SK-N-SH (cell line): Measurements from ENCODE around the gene TMEM95. TPM values are rescaled to one million over a fixed set of nuclear protein-coding genes. Genes with fewer than 3 reads are reported as not detected.

Experiments used
- CTCF ChIA-PET: fragments of 300-600, 350-600 bp; formaldehyde crosslinking; extraction: SDS; loops from one replicate; lab custom pipeline; 2021; lab: Yijun Ruan, JAX
- POLR2A ChIA-PET: fragments of 350-600 bp; sonication (Branson Sonifier 250); formaldehyde crosslinking; extraction: SDS; loops from one replicate; lab custom pipeline; 2020; ENCODE audit warnings: antibody characterized with exemption, inconsistent platforms; lab: Yijun Ruan, JAX
- DNase-seq: peaks from one replicate; pipeline ENCODE4 v3.0.0; 2012
- H2AFZ ChIP-seq: fragments of 200-600 bp; sonication (generic); 2 replicates; pipeline ENCODE4 v1.8.1; 2016; ENCODE audit warnings: antibody characterized with exemption, mild to moderate bottlenecking, low read depth
- H3F3A ChIP-seq: fragments of 200-600 bp; sonication (generic); replicated peaks from 2 replicates; pipeline ENCODE3; 2016; ENCODE audit warnings: antibody characterized with exemption, mild to moderate bottlenecking; ENCODE audit not compliant: insufficient read depth
- H3K27ac ChIP-seq, 2 experiments: fragments of 200-500 bp in 1 of 2; fragments of 200-600 bp in 1 of 2; sonication (Bioruptor generic) in 1 of 2; sonication (generic), shearing (Covaris generic) in 1 of 2; 2 replicates each; pipeline versions ENCODE4 v1.5.1 to v1.6.1; 2014 to 2016; ENCODE audit warnings: low read depth in 2 of 2, inconsistent platforms in 1 of 2, low read length in 1 of 2, mild to moderate bottlenecking in 1 of 2, mixed read lengths in 1 of 2
- H3K27me3 ChIP-seq: fragments of 200-600 bp; sonication (generic), shearing (Covaris generic); 2 replicates; pipeline ENCODE4 v1.6.1; 2016; ENCODE audit warnings: mixed run types; ENCODE audit not compliant: insufficient read depth
- H3K36me3 ChIP-seq, 2 experiments: fragments of 200-500 bp in 1 of 2; fragments of 200-600 bp in 1 of 2; sonication (Bioruptor generic) in 1 of 2; sonication (generic) in 1 of 2; replicated peaks in 1 of 2; 2 replicates each; pipeline versions ENCODE3 to v1.5.1; 2014 to 2016; ENCODE audit warnings: low read length in 1 of 2, mild to moderate bottlenecking in 1 of 2; ENCODE audit not compliant: insufficient read depth in 2 of 2, control insufficient read depth in 1 of 2
- H3K4me1 ChIP-seq, 2 experiments: fragments of 200-500 bp in 1 of 2; fragments of 200-600 bp in 1 of 2; sonication (Bioruptor generic) in 1 of 2; sonication (generic), shearing (Covaris generic) in 1 of 2; 2 replicates each; pipeline versions ENCODE4 v1.5.1 to v1.6.1; 2014 to 2016; ENCODE audit warnings: low read depth in 1 of 2, low read length in 1 of 2, mixed run types in 1 of 2; ENCODE audit not compliant: insufficient read depth in 2 of 2, control insufficient read depth in 1 of 2
- H3K4me2 ChIP-seq: fragments of 200-600 bp; sonication (generic), shearing (Covaris generic); 2 replicates; pipeline ENCODE4 v1.6.1; 2017; ENCODE audit warnings: mixed run types
- H3K4me3 ChIP-seq, 2 experiments: fragments of 200-500 bp in 1 of 2; fragments of 200-600 bp in 1 of 2; sonication (Bioruptor generic) in 1 of 2; sonication (generic), shearing (Covaris generic) in 1 of 2; 2 replicates each; pipeline versions ENCODE4 v1.5.1 to v1.8.1; 2014 to 2016; ENCODE audit warnings: low read depth in 2 of 2, inconsistent platforms in 1 of 2, low read length in 1 of 2, mild to moderate bottlenecking in 1 of 2, mixed read lengths in 1 of 2, moderate library complexity in 1 of 2
- H3K79me2 ChIP-seq: fragments of 200-600 bp; sonication (generic); 2 replicates; pipeline ENCODE4 v1.8.1; 2017; ENCODE audit warnings: mild to moderate bottlenecking; ENCODE audit not compliant: insufficient read depth
- H3K9ac ChIP-seq: fragments of 200-600 bp; sonication (generic); 2 replicates; pipeline ENCODE4 v1.6.1; 2017; ENCODE audit warnings: mixed run types
- H3K9me2 ChIP-seq: fragments of 200-600 bp; sonication (generic); 2 replicates; pipeline ENCODE4 v1.6.1; 2017; ENCODE audit warnings: mixed run types
- H3K9me3 ChIP-seq: fragments of 200-600 bp; sonication (generic); 2 replicates; pipeline ENCODE4 v1.6.1; 2017; ENCODE audit warnings: mixed run types, mild to moderate bottlenecking, moderate library complexity
- H4K20me1 ChIP-seq: fragments of 200-600 bp; sonication (generic); 2 replicates; pipeline ENCODE4 v1.6.1; 2017; ENCODE audit warnings: mild to moderate bottlenecking, mixed run types; ENCODE audit not compliant: insufficient read depth
- CTCF ChIP-seq: fragments of 200-600 bp; sonication (generic); IDR thresholded peaks from 2 replicates; pipeline ENCODE4 v1.6.1; 2017; ENCODE audit warnings: antibody characterized with exemption, mild to moderate bottlenecking, moderate library complexity
- FOSL2 ChIP-seq: IDR thresholded peaks from 2 replicates; pipeline ENCODE4 v1.4.0; 2012; ENCODE audit warnings: low read depth, mild to moderate bottlenecking, moderate library complexity, borderline replicate concordance
- FOXJ3 ChIP-seq: sonication (generic); formaldehyde crosslinking; IDR thresholded peaks from 2 replicates; pipeline ENCODE4 v1.5.1; 2020; ENCODE audit warnings: mild to moderate bottlenecking, missing genetic modification reagents
- GATA2 ChIP-seq: sonication (generic); formaldehyde crosslinking; IDR thresholded peaks from 2 replicates; pipeline ENCODE4 v1.5.0; 2020; ENCODE audit warnings: mild to moderate bottlenecking, missing genetic modification reagents
- REST ChIP-seq: IDR thresholded peaks from 2 replicates; pipeline ENCODE4 v1.6.1; 2012; ENCODE audit warnings: mild to moderate bottlenecking, low read depth, low read length, moderate library complexity
- YY1 ChIP-seq: IDR thresholded peaks from 2 replicates; pipeline ENCODE4 v1.4.0; 2012; ENCODE audit warnings: low read depth, mild to moderate bottlenecking
- WGBS: methylation state at CpG from one replicate; pipeline ENCODE4 v1.1.6; 2017; ENCODE audit warnings: low lambda C conversion rate; 5-methylcytosine and 5-hydroxymethylcytosine counted together
- polyA plus RNA-seq, 3 experiments: library from polyadenylated mRNA; depleted of rRNA; stranded (reverse); fragments of >200 nt; gene quantifications; 2 replicates each; pipeline ENCODE4 v1.2.3, GENCODE V29; 2012

The TMEM95 gene
- polyA plus RNA-seq, 1 of the 3 experiments (the other 2 are of a cell fraction) = not detected

GRCh38 chr17:7327501-7327900, 27.5 kb upstream of the TMEM95 start:
- no peak for DNase-seq
- no peak overlapping the region for H3K27ac ChIP-seq
- H3K9me3 ChIP-seq = no peaks in the 10 kb centered on the region
- TF ChIP-seq FOSL2 = no peak
- H2AFZ ChIP-seq = no peak overlapping the region
- H3K9ac ChIP-seq = 0 out of 2 replicates have a peak overlapping the region, but pooled peaks have one; percentile 65
- H3K4me2 ChIP-seq = peak overlapping the region; percentile 86
- peaks cover 5 to 39% of the 10 kb centered on the region in 2 experiments for H3K36me3 ChIP-seq
- no peaks in the 10 kb centered on the region for H3K9me2 ChIP-seq
- H3K4me1 ChIP-seq = peaks cover 3 to 13% of the 10 kb centered on the region in 2 experiments; a peak in 2 of 4 replicates
- H4K20me1 ChIP-seq = no peaks in the 10 kb centered on the region
- no peak overlapping the region for H3K4me3 ChIP-seq
- peaks cover 17% of the 10 kb centered on the region; the same call in 1 of the 2 replicates for H3K79me2 ChIP-seq
- 96% methylated on average over 16 of the region's 17 CpGs for WGBS
- no peaks in the 10 kb centered on the region for H3F3A ChIP-seq
- ChIA-PET CTCF (interaction anchor here (1.0 to 8.4 kb wide), 2 partner anchors 17 to 46 kb away, joined by 4 to 55 read pairs; partner anchors contain the start of gene SLC2A4), POLR2A (no interaction called here)
- no peaks in the 10 kb centered on the region for H3K27me3 ChIP-seq

DNA sequence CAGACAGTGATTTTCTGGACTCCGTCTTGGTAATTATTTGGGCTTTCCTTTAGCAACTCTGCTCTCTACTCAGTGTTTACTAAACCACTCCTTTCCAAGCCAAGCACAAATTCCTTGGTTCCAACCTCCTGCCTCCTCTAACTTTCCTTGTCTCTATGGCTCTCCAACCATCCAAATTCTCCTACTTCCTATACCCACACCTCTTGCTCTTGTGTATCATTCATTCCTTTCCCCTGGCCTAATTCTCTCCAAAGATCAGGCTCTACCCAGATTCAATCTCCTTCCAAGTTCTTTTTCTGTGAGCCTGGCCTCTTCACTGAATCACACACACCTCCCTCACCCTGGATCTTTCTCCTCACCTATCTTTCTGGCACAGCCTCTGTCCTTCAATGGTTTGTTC, 26.9 kb upstream of the TMEM95 start:
- 88% methylated on average over 1 of the region's 1 CpG for WGBS
- no peaks in the 10 kb centered on the region for H4K20me1 ChIP-seq
- POLR2A ChIA-PET = interaction anchor here (0.6 to 2.3 kb wide), 2 partner anchors 9 to 13 kb away, joined by 4 to 11 read pairs; partner anchors contain the start of gene GPS2
- no peaks in the 10 kb centered on the region for H3K27me3 ChIP-seq
- no peak for TF ChIP-seq YY1
- no peak for TF ChIP-seq REST
- TF ChIP-seq GATA2 (CRISPR knock-in tag) = no peak
- TF ChIP-seq, all 33 proteins: peak for 0
- no peak for DNase-seq
- peak overlapping the region in 1 of 2 experiments; percentile 93; a peak in 3 of 4 replicates for H3K4me3 ChIP-seq
- H2AFZ ChIP-seq = no peak overlapping the region
- no peaks in the 10 kb centered on the region for H3K9me3 ChIP-seq
- no peaks in the 10 kb centered on the region for H3K9me2 ChIP-seq
- no peaks in the 10 kb centered on the region for H3F3A ChIP-seq
- H3K4me2 ChIP-seq = peak overlapping the region; percentile 86
- peaks cover 5 to 34% of the 10 kb centered on the region in 2 experiments for H3K36me3 ChIP-seq
- CTCF ChIA-PET = interaction anchor here (2.3 to 8.4 kb wide), 2 partner anchors 17 to 31 kb away, joined by 7 to 55 read pairs; no protein-coding TSS in a partner anchor
- H3K27ac ChIP-seq = no peak overlapping the region
- peaks cover 17% of the 10 kb centered on the region; the same call in 1 of the 2 replicates for H3K79me2 ChIP-seq
- peaks cover 3 to 13% of the 10 kb centered on the region in 2 experiments; a peak in 2 of 4 replicates for H3K4me1 ChIP-seq
- peak overlapping the region; percentile 65 for H3K9ac ChIP-seq

DNA sequence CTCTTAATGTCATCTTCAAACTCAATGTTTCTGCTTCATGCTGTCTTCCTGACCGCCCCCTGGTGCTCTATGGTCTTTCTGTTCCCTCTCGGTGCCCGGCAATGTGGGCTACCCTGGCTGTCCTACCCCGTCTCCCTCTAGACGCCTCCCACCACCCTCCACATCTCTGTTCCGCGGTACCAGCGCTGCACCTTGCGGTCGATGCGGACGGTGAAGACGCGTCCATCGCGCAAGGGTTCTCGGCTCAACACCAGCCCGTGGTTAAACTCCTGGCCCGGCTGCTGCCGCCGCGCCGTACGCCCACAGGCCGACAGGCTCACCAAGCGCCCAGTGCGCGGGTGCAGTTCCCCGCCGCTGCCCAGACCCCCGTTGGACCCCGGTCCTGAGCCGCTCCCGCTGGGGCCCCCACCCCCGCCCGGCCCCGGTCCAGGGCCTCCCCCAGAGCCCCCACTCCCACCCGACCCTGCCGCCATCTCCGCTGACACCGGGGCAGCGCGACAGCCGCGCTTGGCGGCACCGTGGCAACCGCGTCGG, 26.0 kb upstream of the TMEM95 start, which contains the start of gene NEURL4:
Gene NEURL4 (minus strand): TSS at position 496 of the 534 bp plus-strand sequence. CDS start 23 bp downstream, at position 473.
- TF ChIP-seq FOXJ3 (CRISPR knock-in tag) (no peak), YY1 (peak; percentile 77), CTCF (peak; percentile 20)
- no peaks in the 10 kb centered on the region for H3F3A ChIP-seq
- H2AFZ ChIP-seq = peak within 1 kb of the TSS; percentile 75
- H3K9ac ChIP-seq = peak within 1 kb of the TSS; percentile 65
- POLR2A ChIA-PET = interaction anchor here (0.6 to 2.3 kb wide), 10 partner anchors 8 to 112 kb away, joined by 3 to 11 read pairs (median 5); partner anchors contain the start of genes ACADVL, DLG4, DVL2 and GPS2
- H3K4me3 ChIP-seq = peak within 1 kb of the TSS; percentile 69 to 93
- peaks cover 3 to 13% of the 10 kb centered on the region in 2 experiments; a peak in 2 of 4 replicates for H3K4me1 ChIP-seq
- H3K27ac ChIP-seq = peak within 1 kb of the TSS; percentile 79 to 92
- CTCF ChIA-PET = interaction anchor here (0.8 to 2.3 kb wide), 8 partner anchors 16 to 283 kb away, joined by 3 to 7 read pairs (median 4); partner anchors contain the start of gene TMEM95
- H3K27me3 ChIP-seq = no peaks in the 10 kb centered on the region
- no peaks in the 10 kb centered on the region for H3K9me2 ChIP-seq
- H4K20me1 ChIP-seq = no peaks in the 10 kb centered on the region
- peaks cover 17% of the 10 kb centered on the region; the same call in 1 of the 2 replicates for H3K79me2 ChIP-seq
- H3K9me3 ChIP-seq = no peaks in the 10 kb centered on the region
- peak within 1 kb of the TSS; percentile 86 for H3K4me2 ChIP-seq
- no peak for DNase-seq
- 1% methylated on average over 28 of the region's 50 CpGs for WGBS
- peaks cover 2 to 25% of the 10 kb centered on the region in 2 experiments for H3K36me3 ChIP-seq
